Activated T-cell treated with anti-CD3 and anti-CD28 coated beads for 48 hours (primary cell): ENCODE measurements around the gene CORO2B.

Experiments
- DNase-seq: peaks from one replicate; pipeline ENCODE4 v3.0.0-alpha.2; 2020; ENCODE audit warnings: low read depth

Gene CORO2B

DNA sequence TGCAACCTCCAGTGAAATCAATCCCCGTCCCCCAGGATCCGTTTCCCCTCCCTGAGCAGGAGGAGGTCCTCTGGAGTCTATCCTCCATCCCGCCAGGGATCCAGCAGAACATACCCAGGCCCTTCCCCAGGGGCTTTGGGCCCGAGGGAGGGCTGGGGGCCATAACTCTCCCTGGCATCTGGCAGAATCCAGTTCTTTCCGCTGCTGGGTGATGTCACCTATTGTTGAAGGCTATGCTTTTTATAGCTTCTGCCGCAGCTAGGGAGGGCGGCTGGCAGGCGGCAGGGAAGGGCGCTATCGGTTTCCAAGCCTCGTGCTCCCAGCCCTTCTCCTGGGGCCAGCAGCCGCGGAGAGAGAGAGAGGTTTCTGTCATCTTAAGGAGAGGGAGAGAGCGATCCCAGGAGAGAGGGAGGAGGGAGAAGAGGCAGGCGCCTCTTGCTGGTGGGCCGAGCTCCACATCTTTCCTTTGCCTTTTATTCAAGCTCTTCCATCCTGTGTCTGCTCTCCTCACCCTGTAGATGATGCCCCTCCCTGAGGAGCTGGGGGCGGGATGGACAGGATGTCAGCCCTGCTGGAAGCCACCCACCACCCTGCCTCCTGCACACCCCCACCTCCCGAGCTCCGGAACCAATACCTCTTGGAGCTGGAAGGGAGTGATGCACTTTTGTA, 121.8 kb downstream of the CORO2B start:
- DNase-seq = no peak

DNA sequence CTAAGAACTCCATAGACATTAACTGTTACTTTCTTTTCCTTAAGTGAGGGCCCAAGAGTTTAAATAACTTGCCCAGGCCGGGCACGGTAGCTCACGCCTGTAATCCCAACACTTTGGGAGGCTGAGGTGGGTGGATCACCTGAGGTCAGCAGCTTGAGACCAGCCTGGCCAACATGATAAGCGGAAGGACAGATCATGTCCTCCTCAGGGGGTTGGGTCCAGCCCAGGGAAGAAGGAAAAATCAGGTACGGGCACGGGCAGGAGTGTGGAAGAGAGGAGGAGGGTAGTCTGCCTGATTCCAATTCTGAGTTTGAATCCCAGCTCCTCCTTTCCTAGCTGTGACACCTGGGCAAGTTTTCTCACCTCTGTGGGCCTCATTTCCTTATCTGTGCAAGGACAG, 123.1 kb downstream of the CORO2B start:
- DNase-seq = no peak

DNA sequence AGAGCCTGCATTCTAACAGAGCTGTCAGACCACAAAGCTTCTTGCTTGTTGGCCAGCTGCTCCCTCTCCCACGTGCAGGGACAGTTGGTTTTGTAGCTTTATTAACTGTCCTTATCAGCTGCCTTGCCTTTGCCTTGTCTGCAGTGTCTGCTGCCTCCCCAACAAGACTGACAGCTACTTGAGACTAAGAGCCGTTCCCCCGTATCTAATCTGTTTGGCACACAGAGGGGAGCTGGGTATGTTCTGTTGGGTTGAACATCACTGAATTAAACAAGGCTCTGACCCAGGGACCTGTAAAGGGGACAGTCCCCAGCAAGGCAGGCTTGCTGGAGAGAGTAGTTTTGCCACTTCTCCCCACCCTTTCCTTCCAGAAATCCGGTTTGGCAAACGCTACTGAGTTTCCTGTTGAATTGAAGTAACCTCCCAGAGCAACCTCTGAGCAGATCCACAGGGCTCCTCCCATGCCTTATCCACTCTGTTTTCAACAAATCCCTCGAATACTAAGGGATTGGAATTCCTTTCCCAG, 125.8 kb downstream of the CORO2B start:
- DNase-seq = no peak

DNA sequence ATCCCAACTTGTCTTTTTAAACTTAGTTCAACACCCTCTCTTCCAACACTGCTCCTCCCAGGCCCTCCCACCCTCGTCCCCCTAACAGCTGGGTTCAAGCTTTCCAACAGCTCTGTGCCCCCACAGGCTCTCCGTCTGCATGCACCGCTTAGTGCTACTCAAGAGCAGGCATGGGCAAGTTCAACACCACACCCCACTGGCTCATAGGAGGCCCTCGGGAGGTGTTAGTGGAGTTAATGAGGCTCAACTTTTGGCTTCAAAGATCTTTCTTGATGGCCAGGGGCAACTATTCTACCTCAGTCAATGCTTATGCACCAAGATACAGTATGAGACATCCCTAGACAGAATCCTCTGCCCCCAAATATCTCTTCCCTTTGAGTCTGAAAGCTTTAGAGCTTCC, 127.5 kb downstream of the CORO2B start:
- DNase-seq = no peak

DNA sequence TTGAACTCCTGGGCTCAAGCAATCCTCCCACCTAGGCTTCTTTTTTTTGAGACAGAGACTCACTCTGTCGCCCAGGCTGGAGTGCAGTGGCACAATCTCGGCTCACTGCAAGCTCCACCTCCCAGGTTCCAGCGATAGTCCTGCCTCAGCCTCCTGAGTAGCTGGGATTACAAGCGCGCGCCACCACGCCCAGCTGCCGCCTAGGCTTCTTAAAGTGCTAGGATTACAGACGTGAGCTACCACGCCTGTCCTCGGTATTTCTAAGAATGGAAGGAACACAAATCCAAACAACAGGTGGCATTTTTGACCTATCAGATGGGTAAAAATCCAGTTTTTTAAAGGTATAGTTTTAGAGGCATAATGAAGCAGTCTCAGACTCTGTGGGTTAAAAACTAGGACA, 128.1 kb downstream of the CORO2B start:
- DNase-seq = no peak

DNA sequence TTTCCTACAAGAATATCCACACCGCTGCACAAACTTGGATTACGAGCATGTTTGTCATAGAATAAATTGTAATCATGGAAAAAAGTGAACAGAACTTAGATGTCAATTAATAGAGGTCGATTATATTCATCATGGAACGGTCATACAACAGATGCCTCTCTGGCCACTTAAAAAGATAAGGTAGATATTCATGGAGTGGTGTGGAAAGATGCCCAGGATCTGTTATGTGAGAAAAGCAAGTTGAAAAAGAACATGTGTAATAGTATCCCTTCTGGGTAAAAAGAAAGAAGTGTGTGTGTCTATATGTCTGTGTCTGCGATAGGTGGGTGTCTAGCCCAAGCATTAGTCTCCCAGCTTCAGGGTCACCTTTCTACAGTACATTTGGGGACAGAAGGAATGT, 128.6 kb downstream of the CORO2B start:
- DNase-seq = no peak

DNA sequence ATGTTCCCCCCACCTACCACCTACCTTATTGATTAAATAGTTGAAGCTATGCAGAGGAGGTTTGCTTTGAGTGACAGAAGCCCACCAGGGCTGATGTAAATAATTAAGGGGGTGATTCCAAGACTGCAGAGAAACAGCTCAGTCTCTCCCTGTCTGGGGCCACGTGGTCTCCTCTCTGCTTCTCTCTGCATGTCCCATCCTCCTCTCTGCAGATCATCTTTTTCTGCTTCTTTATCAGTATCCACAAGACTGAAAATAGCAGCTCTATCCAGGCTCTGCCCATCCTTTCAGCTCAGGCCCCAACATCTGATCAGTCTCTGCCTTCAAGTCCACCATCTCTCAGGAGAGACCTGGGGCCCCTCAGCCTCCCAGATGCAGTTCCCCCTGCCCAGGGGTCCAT, 131.1 kb downstream of the CORO2B start:
- no peak for DNase-seq

DNA sequence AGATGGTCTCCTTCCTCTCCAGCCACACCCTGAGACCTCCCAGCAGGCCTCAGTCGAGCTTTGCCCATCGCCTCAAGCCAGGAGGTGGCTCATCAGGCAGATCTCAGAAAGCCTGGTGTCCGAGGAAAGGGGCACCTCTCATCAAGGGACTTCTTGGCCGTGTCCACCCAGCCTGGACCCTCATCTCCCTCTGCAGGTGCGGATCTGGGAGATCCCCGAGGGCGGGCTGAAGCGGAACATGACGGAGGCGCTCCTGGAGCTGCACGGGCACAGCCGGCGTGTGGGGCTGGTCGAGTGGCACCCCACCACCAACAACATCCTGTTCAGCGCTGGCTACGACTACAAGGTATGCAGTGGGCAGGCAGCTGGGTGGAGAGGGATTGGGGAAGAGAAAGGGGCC, 131.7 kb downstream of the CORO2B start:
- no peak for DNase-seq

DNA sequence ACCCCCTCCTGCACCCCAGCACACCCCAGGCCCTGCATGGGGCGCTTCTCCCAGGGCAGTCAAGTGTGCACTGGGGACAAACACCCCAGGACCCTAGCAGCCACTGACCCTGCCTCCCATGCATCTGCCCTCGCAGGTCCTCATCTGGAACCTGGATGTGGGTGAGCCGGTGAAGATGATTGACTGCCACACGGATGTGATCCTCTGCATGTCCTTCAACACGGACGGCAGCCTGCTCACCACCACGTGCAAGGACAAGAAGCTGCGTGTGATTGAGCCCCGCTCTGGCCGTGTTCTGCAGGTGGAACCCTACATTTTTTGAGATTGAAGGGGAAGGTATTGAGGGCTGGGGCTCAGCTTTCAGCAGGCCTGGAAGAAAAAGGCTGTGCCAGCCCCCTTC, 132.6 kb downstream of the CORO2B start:
- DNase-seq = no peak

DNA sequence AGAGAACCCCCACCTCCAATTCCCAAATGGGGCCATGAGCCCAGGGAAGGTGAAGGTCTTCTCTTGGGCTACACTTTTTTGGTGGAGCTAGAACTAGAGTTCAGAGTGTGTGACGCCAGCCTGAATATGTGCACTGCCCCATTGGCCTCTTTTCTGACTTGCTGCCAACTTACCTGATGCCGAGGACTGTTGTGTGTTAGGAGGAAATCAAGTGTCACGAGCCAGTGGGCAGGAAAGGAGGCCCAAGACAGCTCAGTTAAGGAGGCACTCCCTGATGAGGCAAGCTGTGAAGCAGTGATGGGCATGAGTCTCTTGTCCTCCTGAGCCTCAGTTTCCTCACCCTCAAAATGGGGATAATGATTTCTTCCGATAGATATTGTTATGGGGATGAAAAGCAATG, 134.1 kb downstream of the CORO2B start:
- no peak for DNase-seq

DNA sequence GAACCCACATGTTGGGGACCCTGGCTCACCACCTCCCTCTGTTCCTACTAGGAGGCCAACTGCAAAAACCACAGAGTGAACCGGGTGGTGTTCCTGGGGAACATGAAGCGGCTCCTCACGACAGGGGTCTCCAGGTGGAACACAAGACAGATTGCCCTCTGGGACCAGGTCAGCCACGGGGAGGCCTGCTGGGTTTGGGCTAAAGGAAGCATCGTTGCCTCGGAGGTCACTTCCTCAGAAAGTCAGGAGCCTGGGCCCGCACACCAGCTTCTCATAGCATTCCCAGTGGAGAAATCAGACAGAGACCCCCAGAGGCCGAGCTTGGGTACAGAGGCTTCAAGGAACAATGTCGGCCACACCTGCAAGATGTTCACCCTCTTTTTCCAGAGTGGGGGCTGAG, 135.1 kb downstream of the CORO2B start:
- no peak for DNase-seq

DNA sequence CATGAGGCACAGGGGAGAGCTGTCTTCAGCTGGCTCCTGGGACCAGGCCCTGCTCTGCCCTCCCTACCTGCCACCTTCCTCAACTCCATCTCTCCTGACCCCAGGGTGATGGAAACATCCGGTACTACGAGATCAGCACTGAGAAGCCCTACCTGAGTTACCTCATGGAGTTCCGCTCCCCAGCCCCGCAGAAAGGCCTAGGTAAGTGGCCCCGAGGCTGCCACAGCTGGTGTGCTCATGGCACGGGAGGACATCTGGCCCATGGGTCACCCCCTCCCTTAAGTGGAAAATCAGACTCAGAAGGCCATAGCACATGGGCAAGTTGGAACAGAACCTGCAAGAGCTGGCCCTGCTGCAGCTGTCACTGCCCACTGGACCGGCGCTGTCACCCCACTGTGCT, 136.3 kb downstream of the CORO2B start:
- no peak for DNase-seq

DNA sequence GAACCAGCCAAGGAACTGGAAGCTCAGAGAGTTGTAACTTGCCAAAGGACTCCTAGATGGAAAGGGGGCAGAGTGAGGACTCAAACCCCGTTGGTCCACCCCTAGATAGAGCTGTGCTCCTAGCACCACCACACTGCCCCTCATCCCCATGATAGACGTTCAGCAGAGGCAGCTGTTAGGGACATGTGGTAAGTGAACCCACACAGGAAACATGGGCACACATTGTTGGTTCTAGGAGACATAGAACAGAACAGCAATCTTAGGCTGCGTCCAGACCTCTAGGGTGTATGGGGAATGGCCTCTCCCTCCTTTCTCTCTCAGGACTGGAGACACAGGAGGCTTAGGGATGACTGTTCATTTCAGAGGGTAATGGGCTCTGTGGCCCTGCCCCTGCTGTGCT, 139.2 kb downstream of the CORO2B start:
- no peak for DNase-seq

DNA sequence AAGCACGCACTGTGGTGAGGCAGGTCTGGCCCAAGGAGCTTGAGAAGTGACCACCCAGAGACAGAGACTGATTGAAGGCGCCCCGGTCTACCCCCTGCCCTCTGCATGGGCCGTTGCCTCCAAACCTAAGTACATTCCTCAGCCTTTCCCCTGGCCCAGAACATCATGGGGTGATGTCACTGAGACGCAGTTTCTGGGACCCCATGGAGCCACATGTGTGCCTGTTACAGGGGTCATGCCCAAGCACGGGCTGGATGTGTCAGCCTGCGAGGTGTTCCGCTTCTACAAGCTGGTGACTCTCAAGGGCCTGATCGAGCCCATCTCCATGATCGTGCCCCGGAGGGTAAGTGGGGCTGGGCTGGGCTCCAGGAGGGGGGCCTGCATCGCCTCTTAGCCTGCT, 139.7 kb downstream of the CORO2B start:
- no peak for DNase-seq

DNA sequence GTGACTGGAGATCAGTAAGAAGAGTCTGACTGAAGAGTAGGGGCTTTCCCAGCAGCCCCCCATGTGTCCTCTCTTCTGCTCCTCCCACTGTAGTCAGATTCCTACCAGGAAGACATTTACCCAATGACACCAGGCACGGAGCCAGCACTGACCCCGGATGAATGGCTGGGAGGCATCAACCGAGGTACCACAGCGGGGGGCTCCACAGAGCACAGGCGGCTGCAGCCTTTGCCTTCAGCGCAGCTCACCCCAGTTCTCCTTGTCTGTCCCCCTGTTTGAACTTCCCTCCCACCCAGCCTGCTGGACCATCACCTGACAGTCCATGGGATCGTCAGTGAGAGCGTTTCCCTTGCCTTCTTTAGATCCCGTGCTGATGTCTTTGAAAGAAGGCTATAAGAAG, 140.3 kb downstream of the CORO2B start:
- DNase-seq = no peak

DNA sequence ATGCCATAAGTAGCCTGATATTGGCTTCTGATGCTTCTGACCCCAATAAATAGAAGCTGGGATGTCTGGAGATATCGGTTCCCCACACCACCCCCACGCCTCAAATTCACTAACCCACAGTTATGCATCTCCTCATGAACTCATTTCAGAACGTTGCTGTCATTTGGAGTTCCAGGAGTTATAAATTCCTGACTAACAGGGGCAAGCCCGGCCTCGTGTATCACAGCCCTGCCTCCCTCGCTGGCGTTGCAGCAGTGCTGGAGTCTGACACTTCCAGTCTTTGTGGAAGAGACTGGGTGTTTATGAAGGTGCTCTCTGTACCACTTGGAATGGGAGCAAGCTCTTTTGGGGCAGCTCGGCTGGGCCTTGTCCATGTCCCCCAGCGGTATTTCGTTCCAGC, 140.9 kb downstream of the CORO2B start:
- no peak for DNase-seq

DNA sequence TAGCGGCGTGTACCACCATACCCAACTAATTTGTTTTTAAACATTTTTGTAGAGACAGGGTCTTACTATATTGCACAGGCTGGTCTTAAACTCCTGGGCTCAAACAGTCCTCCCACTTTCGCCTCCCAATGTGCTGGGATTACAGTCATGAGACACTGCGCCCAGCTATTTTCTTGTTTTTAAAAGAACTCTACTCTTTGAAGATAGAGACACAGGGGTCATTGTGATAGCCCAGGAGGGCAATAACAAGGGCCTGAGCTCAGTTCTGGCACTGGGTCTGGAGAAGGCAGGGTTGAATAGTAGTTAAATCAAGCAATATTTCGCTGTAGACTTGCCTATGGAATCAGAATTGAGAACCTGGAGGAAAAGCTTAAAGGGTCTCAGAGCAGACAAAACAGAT, 143.1 kb downstream of the CORO2B start:
- DNase-seq = no peak

DNA sequence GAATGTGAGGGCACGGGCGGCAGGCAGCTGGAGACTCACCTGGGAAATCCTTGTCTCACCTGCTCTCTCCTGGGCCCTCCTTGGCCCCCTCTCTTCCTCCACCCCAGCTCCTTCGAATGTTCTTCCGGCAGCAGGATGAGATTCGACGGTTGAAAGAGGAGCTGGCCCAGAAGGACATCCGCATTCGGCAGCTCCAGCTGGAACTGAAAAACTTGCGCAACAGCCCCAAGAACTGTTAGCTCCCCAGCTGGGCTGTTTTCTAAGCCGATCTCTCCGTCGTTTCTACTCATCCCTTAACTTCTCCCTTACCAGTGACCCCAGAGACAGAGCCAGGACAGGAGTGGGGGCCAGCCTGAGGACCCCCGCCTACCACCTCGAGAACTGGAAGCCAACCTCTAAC, 146.9 kb downstream of the CORO2B start:
- no peak for DNase-seq

DNA sequence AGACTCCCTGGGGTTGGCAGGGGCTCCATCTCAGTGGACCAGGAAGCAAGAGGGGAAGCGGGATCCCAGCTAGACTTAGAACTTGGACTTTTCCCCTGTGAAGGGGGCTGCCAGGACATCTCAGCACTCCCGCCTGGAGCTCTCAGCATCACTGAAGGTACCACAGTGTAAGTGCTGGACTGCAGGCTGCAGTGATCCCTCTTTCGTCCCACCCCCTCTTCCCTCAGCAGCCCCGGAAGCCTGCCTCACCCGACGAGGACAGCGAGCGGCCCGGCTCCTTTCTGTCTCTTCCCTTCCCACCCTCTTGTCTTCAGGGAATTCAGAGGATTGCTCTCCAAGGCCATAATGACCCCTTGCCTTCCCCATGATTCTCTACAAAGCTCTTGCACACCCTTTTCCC, 147.5 kb downstream of the CORO2B start:
- no peak for DNase-seq

DNA sequence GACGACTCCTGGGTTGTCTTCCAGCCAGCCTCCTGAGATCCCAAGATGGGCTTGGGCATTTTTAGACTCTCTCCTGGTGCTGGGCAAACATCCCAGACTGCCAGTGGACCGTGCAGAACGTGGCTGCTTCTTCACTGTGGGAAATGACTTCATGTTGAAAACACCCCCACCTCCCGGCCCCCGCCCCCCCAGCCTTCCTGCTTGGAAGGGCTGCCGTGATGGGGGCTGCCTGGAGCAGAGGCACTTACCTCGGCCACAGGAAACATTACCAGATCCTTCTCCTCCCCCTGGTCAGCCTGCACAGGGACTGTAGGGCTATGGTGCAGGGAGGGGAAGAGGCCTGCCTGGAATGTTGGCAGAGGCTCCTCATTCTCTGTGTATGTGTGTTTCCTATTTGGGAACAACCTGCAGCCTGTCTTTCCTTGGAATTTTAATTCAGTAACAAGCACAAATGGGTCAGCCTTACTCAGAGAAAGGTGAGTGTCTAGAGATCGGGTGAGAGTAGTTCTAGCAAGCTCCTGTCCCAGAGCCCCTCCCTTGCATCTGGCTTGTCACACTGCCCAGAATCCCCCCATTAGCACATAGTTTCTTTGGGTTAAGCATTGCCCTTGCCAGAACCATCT, 151.1 kb downstream of the CORO2B start:
- DNase-seq = no peak

DNA sequence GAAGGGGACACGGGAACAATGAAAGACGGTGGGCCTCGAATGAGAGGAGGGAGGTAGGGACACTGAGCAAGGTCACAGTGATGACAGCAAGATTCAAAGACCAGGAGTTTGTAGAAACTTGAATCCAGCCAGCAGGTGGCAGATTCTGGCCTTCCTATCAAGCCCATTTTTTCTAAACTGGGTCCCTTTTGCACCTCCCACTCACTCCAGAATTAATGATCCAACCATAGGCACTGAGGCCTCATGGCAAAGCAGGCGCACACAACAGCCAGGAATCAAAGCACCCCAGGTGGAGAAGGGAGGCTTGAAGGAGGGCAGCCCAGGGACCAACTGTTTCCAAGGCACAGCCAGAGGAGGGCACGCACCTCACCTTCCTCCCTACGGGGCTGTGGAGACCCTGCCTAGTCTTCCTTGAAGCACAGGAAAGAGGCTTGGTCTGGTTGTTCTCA, 151.7 kb downstream of the CORO2B start:
- DNase-seq = no peak

DNA sequence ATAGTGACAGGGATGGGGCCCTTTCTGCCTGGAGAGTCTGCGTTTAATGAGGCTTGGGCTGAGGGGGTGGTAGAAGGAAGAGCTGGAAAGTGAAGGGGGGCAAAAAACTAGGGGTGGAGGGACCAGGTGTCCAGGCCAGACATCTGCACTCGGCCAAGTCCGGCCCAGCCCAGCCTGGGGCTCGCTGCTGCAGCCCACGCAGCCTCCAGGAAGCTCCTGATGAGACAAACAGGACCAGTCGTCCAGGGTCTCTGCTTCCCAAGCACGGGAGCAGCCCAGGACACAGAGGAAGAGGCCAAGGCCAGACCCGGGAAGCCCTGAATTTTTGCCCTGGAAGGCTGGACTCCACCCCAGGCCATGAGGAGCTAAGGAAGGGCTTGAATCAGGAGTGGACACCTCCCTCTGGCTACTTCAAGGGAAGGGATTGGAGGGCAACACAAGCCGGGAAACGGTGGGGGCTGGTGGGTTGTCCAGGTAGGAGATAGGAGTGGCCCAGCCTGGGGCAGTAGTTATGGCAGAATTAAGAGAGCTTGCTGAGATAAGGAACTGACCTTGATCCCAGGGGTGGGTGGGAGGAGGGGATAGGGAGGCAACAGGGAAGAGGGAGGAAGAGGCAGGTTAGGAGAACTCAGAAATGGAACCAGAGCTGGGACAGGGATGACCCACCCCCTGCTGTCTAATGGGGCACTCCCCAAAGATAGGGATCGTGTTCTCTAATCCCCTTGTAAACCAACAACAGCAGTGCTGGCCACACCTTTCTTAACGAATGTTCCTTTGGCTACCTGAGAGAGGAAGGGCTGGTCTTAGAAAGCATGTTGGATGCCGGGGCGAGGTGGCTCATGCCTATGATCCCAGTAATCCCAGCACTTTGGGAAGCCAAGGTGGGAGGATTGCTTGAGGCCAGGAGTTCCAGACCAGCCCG, 152.4 kb downstream of the CORO2B start:
- DNase-seq = no peak

DNA sequence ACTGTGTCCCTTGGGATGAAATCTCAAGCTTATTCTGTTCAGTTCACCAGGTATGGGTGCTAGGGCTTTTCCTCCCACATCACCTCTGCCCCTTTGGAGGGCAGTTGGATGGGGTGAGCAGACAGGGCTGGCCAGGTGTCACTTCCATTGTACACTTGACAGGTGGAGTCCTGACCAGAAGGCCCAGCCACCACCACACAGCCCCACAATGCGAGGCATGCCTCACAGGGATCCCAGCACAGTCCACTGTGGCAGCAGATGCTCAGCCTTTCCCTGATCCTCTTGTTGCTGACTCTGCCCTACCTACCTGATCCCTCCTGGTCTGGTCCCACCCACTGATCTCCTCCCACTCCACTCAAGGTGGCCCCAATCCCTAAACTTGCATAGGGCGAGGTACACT, 153.7 kb downstream of the CORO2B start:
- DNase-seq = no peak
